GM12873 (cell line): ENCODE data around the gene PFDN2.
A peak's percentile ranks its signal among the peaks of the same experiment; 100 is the strongest.

ENCODE experiments used
- CTCF ChIP-seq: IDR thresholded peaks from 2 replicates; pipeline ENCODE4 v1.5.1; 2012; ENCODE audit warnings: low read depth, mild to moderate bottlenecking, moderate library complexity, low read length, control low read depth; ENCODE audit not compliant: insufficient read depth; ENCODE audit errors: missing control alignments

Gene PFDN2

GRCh38 chr1:161117759-161118581 lies at the start of gene PFDN2, which contains the start of gene NIT1:
Gene PFDN2 (minus strand): TSS chr1:161118037. CDS start chr1:161118026, 11 bp downstream.
Gene NIT1 (plus strand): TSS chr1:161118105. CDS start chr1:161118177, 72 bp downstream.
- TF ChIP-seq CTCF = no peak

- no peak for TF ChIP-seq CTCF
These were observed 49.1 kb upstream of the PFDN2 start for GRCh38 chr1:161166669-161167548.

DNA sequence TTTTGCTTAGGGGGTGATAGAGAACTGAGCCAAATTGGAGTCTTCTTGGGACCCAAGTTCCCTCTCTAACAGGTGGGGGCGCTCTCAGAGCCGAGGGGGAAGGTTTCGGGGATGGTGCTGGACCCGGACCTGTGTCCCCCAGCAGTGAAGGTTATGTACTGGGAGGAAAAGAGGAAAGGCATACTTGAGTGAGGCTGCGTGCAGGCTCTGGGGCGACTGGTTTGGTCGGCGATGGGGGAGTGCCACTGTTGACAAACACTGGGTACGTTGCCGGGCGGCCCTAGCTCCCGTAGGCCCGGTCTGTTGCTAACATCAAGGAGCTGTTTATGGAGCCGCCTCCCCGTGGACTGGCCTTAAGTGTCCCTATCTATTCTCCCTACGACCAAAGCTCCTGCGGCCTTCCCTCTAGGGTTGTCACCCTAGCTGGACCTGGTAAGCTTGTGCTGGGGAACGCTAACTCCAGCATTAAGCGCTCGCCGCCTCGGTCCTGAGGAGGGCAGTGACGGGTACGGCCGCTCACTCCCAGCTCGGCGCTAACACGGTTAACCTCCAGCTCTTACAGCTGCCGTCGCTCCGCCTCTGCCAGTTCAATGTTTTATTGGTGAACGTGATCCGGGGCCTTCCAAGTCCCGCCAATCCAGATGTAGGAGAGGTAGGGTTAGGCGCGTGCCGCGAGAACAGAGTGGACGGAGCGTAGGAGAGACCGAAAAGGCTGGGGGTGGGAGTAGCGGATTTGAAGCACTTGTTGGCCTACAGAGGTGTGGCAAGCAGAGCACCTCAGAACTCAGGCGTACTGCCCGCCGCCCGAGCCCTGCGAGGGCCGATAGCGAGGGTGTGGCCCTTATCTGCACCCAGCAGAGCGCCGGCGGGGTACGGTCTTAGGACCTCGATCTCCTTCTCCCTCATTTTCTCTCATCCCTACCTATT lies 48.2 kb upstream of the PFDN2 start, which contains the start of gene PPOX:
PPOX (plus strand) TSS at position 685 of the 927 bp plus-strand sequence. CDS start 422 bp downstream, outside the sequence.
- TF ChIP-seq CTCF = peak; percentile 67

GRCh38 chr1:161164901-161165610 lies 47.2 kb upstream of the PFDN2 start:
- TF ChIP-seq CTCF = no peak

- no peak for TF ChIP-seq CTCF
These were observed 46.0 kb upstream of the PFDN2 start for GRCh38 chr1:161163793-161164192.

- TF ChIP-seq CTCF = no peak
These were observed 45.0 kb upstream of the PFDN2 start for GRCh38 chr1:161162806-161163205.
